SK-N-MC (cell line): ENCODE measurements around the gene RSRC2.

Experiments
- EZH2 ChIP-seq: fragments of 200-600 bp; sonication (generic); IDR thresholded peaks from one replicate; pipeline ENCODE4 v1.6.1; 2017; ENCODE audit warnings: antibody characterized with exemption
- POLR2AphosphoS5 ChIP-seq: IDR thresholded peaks from 2 replicates; pipeline ENCODE4 v1.6.1; 2012; ENCODE audit warnings: mild to moderate bottlenecking, low read depth, low read length, borderline replicate concordance

GRCh38 chr12:122519418-122519817, 7.3 kb downstream of the RSRC2 start:
- TF ChIP-seq EZH2 = no peak
- TF ChIP-seq POLR2AphosphoS5 = no peak
